GM18498 (cell line): ENCODE results near the gene BIK.

Source experiments
- ATAC-seq: cut with Tn5 transposase; IDR thresholded peaks from one replicate; pipeline ENCODE4 v1.9.1; 2021; ENCODE audit warnings: mild to moderate bottlenecking, moderate library complexity; ENCODE audit not compliant: unreplicated experiment

Gene BIK

GRCh38 chr22:43159484-43160178 is 49.1 kb downstream of the BIK start:
- ATAC-seq, result no peak

- ATAC-seq, result no peak
These were observed 50.1 kb downstream of the BIK start for GRCh38 chr22:43160497-43161126.

GRCh38 chr22:43162412-43163150 is 52.0 kb downstream of the BIK start:
- ATAC-seq, result no peak

GRCh38 chr22:43163241-43163795 is 52.8 kb downstream of the BIK start:
- ATAC-seq, result no peak

GRCh38 chr22:43164636-43165035 is 54.1 kb downstream of the BIK start:
- ATAC-seq, result no peak

GRCh38 chr22:43166132-43166930 is 55.8 kb downstream of the BIK start:
- no peak for ATAC-seq

GRCh38 chr22:43167001-43167589 is 56.5 kb downstream of the BIK start:
- no peak for ATAC-seq

GRCh38 chr22:43168471-43169309 is 58.1 kb downstream of the BIK start:
- no peak for ATAC-seq

- no peak for ATAC-seq
These were observed 59.0 kb downstream of the BIK start for GRCh38 chr22:43169310-43170130.

GRCh38 chr22:43170131-43170480 is 59.6 kb downstream of the BIK start:
- ATAC-seq, result no peak

GRCh38 chr22:43171019-43171491 is 60.5 kb downstream of the BIK start:
- no peak for ATAC-seq

GRCh38 chr22:43171607-43172006 is 61.1 kb downstream of the BIK start:
- no peak for ATAC-seq

- no peak for ATAC-seq
These were observed 61.6 kb downstream of the BIK start for GRCh38 chr22:43172191-43172590.

GRCh38 chr22:43173566-43173965 is 63.0 kb downstream of the BIK start:
- ATAC-seq, result no peak

GRCh38 chr22:43173976-43174720 is 63.6 kb downstream of the BIK start:
- ATAC-seq, result no peak

GRCh38 chr22:43174941-43175531 is 64.5 kb downstream of the BIK start:
- ATAC-seq, result no peak

- ATAC-seq, result no peak
These were observed 65.5 kb downstream of the BIK start for GRCh38 chr22:43176090-43176489.

GRCh38 chr22:43177479-43177878 is 66.9 kb downstream of the BIK start:
- ATAC-seq, result no peak
